ENCODE results near the gene SLC25A52. TPM values are rescaled to one million over a fixed set of nuclear protein-coding genes. Genes with fewer than 3 reads are reported as not detected.
"Not testable (repeated sequence)": the region's sequence is repeated elsewhere in the genome, so short reads cannot be mapped to it uniquely, and the experiment has no call there.

Gene SLC25A52
- total and polyA plus RNA-seq, 4 experiments from 2014 or later = not detected

DNA sequence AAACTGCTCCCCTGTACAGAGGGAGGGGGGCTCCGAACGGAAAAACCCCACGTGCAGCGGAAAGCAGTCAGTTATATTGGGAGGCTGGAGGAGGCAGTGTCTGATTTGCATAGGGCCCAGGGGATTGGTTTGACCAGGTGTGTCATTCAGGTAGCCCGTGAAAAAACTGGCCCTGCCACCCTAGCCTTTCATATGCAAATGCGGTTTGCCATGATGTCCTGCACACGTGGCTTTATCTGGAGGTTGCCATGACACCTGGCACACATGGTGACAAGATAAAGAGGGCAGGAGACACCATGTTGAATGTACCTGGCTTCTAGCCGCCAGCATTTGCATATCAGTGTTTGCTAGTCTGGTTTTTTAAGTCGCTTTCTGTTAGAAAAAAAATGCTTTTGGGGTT is 20.5 kb downstream of the SLC25A52 start:
- DNase-seq = no peak
- H3K36me3 ChIP-seq (ENCODE audit: insufficient read depth, low read length) = no peaks in the 10 kb centered on the region
- Mint-ChIP-seq H3K4me3 (no peak overlapping the region), H3K27ac (no peak overlapping the region), H3K27me3 (peaks cover 0 to 1% of the 10 kb centered on the region in 2 donors), H3K4me1 (no peaks in the 10 kb centered on the region), H3K36me3 (no peaks in the 10 kb centered on the region), H3K9me3 (peaks cover 0 to 10% (median 2%) of the 10 kb centered on the region in 8 donors)
- H3K4me1 ChIP-seq (ENCODE audit: insufficient read depth, low read length) = no peaks in the 10 kb centered on the region
- ChIA-PET CTCF (ENCODE audit: partially characterized antibody) (no interaction called here), POLR2A (ENCODE audit: partially characterized antibody) (no interaction called here)
- H3K27ac ChIP-seq (ENCODE audit: low read depth, low read length) = no peak overlapping the region
- no peak overlapping the region for H3K4me3 ChIP-seq (ENCODE audit: low read length in 2 of 2)
- no peaks in the 10 kb centered on the region for H3K9me3 ChIP-seq (ENCODE audit: control insufficient read depth in 1 of 2, low read length in 2 of 2)
- no peaks in the 10 kb centered on the region for H3K27me3 ChIP-seq (ENCODE audit: insufficient read depth, low read length)
- intact Hi-C loops (cut with micrococcal nuclease) = loop anchor here (2.0 to 5.0 kb wide), 2 partner anchors 79 to 812 kb away; no protein-coding TSS in a partner anchor

DNA sequence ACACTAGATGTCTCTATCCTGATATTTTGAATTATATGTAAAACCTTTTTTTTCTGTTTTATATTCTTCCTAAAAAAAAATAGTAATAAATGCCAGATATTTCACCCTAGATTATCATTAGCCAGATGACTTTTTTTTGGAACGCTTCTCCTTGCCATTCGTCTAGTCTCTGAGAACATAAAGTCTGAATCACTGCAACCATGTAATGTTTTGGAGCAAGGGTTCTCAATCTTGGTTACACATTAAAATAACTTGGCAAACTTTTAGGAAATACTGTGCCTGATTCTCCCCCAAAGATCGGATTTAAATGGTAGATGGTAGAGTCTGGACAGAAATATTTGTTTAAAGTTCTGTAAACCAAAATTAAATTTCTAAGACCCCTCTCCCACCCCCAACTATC is 21.0 kb downstream of the SLC25A52 start:
- CTCF ChIA-PET (ENCODE audit: partially characterized antibody) = interaction anchor here (1.5 to 2.4 kb wide), 3 partner anchors 8 to 219 kb away, joined by 4 to 9 read pairs (median 9); no protein-coding TSS in a partner anchor

DNA sequence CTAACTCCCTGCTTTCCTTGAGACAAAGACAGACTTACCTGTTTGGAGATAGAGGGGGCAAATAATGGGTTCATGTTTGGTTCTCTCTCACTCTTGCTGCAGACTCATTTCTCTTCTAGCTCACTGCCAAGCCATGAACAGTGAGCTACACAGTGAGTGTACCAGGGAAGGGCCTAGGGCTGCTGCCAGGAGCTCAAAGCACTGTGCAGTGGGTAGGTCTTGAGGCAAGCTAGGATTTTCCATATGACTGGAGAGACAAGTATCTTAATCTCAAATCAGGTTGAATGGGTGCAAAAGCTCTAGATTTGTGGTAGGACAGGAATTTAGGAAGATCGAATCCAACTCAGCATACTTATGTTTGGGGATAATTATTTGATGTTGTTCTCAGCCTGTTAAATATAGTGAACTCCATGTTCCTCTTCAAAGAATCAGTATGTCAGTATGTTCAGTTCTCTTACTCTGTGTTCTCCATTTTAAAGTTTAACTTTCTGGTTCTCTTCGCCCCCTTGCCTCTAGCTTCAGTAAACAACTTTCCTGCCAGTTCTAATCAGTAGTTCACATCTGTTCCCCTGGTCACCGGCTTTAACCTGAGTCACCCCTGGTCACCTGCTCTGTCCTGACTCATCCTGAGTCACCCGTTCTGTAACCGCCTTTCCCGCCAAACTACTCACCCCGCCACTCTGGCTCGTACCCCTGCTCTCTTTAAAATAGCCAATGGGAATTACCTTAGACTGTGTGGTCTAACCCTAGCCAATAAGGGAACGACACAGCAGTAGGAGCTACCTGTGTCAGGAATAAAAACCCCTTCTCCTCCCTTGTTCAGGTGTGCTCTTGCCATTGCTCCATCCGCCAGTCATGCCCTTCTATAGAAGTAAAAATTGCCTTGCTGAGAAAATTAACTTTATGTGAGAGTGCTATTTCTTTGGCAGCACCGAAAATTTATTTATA is 21.9 kb downstream of the SLC25A52 start:
- no peaks in the 10 kb centered on the region for H3K36me3 Mint-ChIP-seq
- peaks cover 0 to 10% (median 2%) of the 10 kb centered on the region in 8 donors for H3K9me3 Mint-ChIP-seq
- Histone ChIP-seq H3K9me3 (ENCODE audit: control insufficient read depth in 1 of 2, low read length in 2 of 2) (no peaks in the 10 kb centered on the region), H3K4me3 (ENCODE audit: low read length in 2 of 2) (no peak overlapping the region), H3K36me3 (ENCODE audit: insufficient read depth, low read length) (no peaks in the 10 kb centered on the region), H3K4me1 (ENCODE audit: insufficient read depth, low read length) (no peaks in the 10 kb centered on the region), H3K27ac (ENCODE audit: low read depth, low read length) (no peak overlapping the region), H3K27me3 (ENCODE audit: insufficient read depth, low read length) (no peaks in the 10 kb centered on the region)
- DNase-seq = no peak
- CTCF ChIA-PET (ENCODE audit: partially characterized antibody) = interaction anchor here (0.6 to 2.4 kb wide), 8 partner anchors 9 to 238 kb away, joined by 3 to 10 read pairs (median 4); no protein-coding TSS in a partner anchor
- no peak overlapping the region for H3K27ac Mint-ChIP-seq
- H3K4me3 Mint-ChIP-seq = no peak overlapping the region
- POLR2A ChIA-PET (ENCODE audit: partially characterized antibody) = no interaction called here
- intact Hi-C loops (cut with micrococcal nuclease) = no loop called here
- H3K27me3 Mint-ChIP-seq = peaks cover 1 to 3% of the 10 kb centered on the region in 2 donors
- no peaks in the 10 kb centered on the region for H3K4me1 Mint-ChIP-seq

More for the DNA sequence above, 21.0 kb downstream of the SLC25A52 start:
- POLR2A ChIA-PET (ENCODE audit: partially characterized antibody) = no interaction called here
- no peaks in the 10 kb centered on the region for H3K9me3 ChIP-seq (ENCODE audit: control insufficient read depth in 1 of 2, low read length in 2 of 2)
- no peaks in the 10 kb centered on the region for H3K36me3 ChIP-seq (ENCODE audit: insufficient read depth, low read length)
- H3K27ac ChIP-seq (ENCODE audit: low read depth, low read length) = no peak overlapping the region
- Mint-ChIP-seq H3K27me3 (peaks cover 0 to 1% of the 10 kb centered on the region in 2 donors), H3K27ac (no peak overlapping the region), H3K4me1 (no peaks in the 10 kb centered on the region), H3K36me3 (no peaks in the 10 kb centered on the region), H3K9me3 (peaks cover 0 to 10% (median 2%) of the 10 kb centered on the region in 8 donors), H3K4me3 (no peak overlapping the region)
- intact Hi-C loops (cut with micrococcal nuclease) = loop anchor here (2.0 to 5.0 kb wide), 2 partner anchors 79 to 813 kb away; no protein-coding TSS in a partner anchor
- no peak for DNase-seq
- H3K4me3 ChIP-seq (ENCODE audit: low read length in 2 of 2) = no peak overlapping the region
- no peaks in the 10 kb centered on the region for H3K4me1 ChIP-seq (ENCODE audit: insufficient read depth, low read length)
- H3K27me3 ChIP-seq (ENCODE audit: insufficient read depth, low read length) = no peaks in the 10 kb centered on the region

DNA sequence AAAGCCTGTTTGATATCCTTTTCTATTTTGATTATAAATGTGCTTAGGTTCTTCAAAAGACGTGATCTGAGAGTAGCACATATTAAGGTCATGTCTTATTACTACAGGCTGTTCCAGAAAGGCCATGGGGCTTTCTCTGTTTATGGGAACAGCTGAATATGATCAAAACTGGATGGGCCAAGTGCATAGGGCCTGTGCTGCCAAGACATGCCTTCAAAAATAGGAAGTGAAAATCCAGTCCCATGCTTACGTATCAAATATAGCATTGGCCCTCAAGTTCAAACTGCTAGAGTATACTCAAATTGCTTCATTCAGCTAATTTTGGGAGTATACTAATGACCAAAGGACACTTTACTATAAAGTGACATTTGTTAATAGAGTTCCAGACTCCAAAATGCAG is 24.1 kb downstream of the SLC25A52 start:
- Mint-ChIP-seq H3K4me3 (no peak overlapping the region), H3K4me1 (no peaks in the 10 kb centered on the region), H3K36me3 (no peaks in the 10 kb centered on the region), H3K27me3 (peaks cover 0 to 4% of the 10 kb centered on the region in 2 donors), H3K9me3 (peaks cover 0 to 10% (median 2%) of the 10 kb centered on the region in 8 donors), H3K27ac (no peak overlapping the region)
- CTCF ChIA-PET (ENCODE audit: partially characterized antibody) = interaction anchor here (1.2 to 3.1 kb wide), 2 partner anchors 12 to 14 kb away, joined by 3 to 15 read pairs; no protein-coding TSS in a partner anchor
- POLR2A ChIA-PET (ENCODE audit: partially characterized antibody) = no interaction called here
- H3K27ac ChIP-seq (ENCODE audit: low read depth, low read length) = no peak overlapping the region
- intact Hi-C loops (cut with micrococcal nuclease) = no loop called here
- H3K36me3 ChIP-seq (ENCODE audit: insufficient read depth, low read length) = no peaks in the 10 kb centered on the region
- H3K27me3 ChIP-seq (ENCODE audit: insufficient read depth, low read length) = no peaks in the 10 kb centered on the region
- no peaks in the 10 kb centered on the region for H3K4me1 ChIP-seq (ENCODE audit: insufficient read depth, low read length)
- H3K9me3 ChIP-seq (ENCODE audit: control insufficient read depth in 1 of 2, low read length in 2 of 2) = no peaks in the 10 kb centered on the region
- H3K4me3 ChIP-seq (ENCODE audit: low read length in 2 of 2) = no peak overlapping the region
- no peak for DNase-seq

DNA sequence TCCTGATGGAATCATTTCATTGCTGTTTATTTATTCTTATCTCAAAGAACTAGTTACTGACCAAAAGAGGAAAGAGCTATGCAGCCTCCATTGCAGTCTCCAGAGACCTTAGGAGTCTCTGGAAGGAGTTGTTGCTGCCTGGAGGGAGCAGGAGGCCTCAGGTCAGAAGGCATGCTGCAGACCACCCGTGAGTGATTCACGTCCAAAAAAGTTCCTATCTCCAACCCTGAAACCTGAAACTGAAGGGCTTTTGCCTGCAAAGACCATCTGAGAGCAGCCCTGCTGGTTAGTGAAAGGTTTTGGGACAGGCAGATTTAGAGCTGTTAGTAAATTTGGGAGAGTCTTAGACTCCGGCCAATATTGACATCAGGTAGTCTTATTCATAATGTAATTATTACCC is 29.1 kb downstream of the SLC25A52 start:
- POLR2A ChIA-PET (ENCODE audit: partially characterized antibody) = no interaction called here
- H3K4me3 ChIP-seq (ENCODE audit: low read length in 2 of 2) = no peak overlapping the region

DNA sequence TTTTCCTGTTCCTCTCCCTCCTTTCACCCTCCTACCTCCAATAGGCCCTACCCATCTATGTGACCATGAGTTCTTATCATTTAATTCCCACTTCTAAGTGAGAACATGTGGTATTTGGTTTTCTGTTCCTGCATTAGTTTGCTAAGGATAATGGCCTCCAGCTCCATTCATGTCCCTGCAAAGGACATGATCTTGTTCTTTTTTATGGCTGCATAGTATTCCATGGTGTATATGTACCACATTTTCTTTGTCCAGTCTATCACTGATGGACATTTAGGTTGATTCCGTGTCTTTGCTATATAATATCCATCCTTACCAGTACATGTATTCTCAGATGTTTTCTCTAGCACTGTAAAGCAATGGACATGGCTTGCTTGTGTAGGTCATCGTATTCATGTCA is 31.5 kb downstream of the SLC25A52 start:
- H3K9me3 Mint-ChIP-seq; H3K36me3 Mint-ChIP-seq; H3K4me3 ChIP-seq (ENCODE audit: low read length in 2 of 2); H3K4me1 ChIP-seq (ENCODE audit: insufficient read depth, low read length); CTCF ChIA-PET (ENCODE audit: partially characterized antibody); POLR2A ChIA-PET (ENCODE audit: partially characterized antibody); H3K9me3 ChIP-seq (ENCODE audit: control insufficient read depth in 1 of 2, low read length in 2 of 2); H3K27ac Mint-ChIP-seq; H3K36me3 ChIP-seq (ENCODE audit: insufficient read depth, low read length); intact Hi-C loops (cut with micrococcal nuclease); DNase-seq; H3K4me3 Mint-ChIP-seq; H3K27ac ChIP-seq (ENCODE audit: low read depth, low read length); H3K4me1 Mint-ChIP-seq: not testable (repeated sequence)
- H3K27me3 ChIP-seq (ENCODE audit: insufficient read depth, low read length) = peaks cover 11% of the 10 kb centered on the region
- H3K27me3 Mint-ChIP-seq = peaks cover 23 to 27% of the 10 kb centered on the region in 2 donors

More for the DNA sequence above, 29.1 kb downstream of the SLC25A52 start:
- H3K27me3 ChIP-seq (ENCODE audit: insufficient read depth, low read length) = peaks cover 5% of the 10 kb centered on the region
- no peak for DNase-seq
- no peaks in the 10 kb centered on the region for H3K36me3 ChIP-seq (ENCODE audit: insufficient read depth, low read length)
- no peaks in the 10 kb centered on the region for H3K36me3 Mint-ChIP-seq
- CTCF ChIA-PET (ENCODE audit: partially characterized antibody) = interaction anchor here (1.2 to 2.2 kb wide), 2 partner anchors 9 to 11 kb away, joined by 6 to 8 read pairs; no protein-coding TSS in a partner anchor
- peaks cover 0 to 6% (median 0%) of the 10 kb centered on the region in 8 donors for H3K9me3 Mint-ChIP-seq
- H3K4me1 ChIP-seq (ENCODE audit: insufficient read depth, low read length) = no peaks in the 10 kb centered on the region
- intact Hi-C loops (cut with micrococcal nuclease) = no loop called here
- peaks cover 14 to 16% of the 10 kb centered on the region in 2 donors for H3K27me3 Mint-ChIP-seq
- H3K4me1 Mint-ChIP-seq = no peaks in the 10 kb centered on the region
- H3K27ac ChIP-seq (ENCODE audit: low read depth, low read length) = no peak overlapping the region
- no peaks in the 10 kb centered on the region for H3K9me3 ChIP-seq (ENCODE audit: control insufficient read depth in 1 of 2, low read length in 2 of 2)
- no peak overlapping the region for H3K27ac Mint-ChIP-seq
- H3K4me3 Mint-ChIP-seq = no peak overlapping the region
